GM12875 (cell line): ENCODE results near the gene HS6ST2.
"Not testable (repeated sequence)": the region's sequence is repeated elsewhere in the genome, so short reads cannot be mapped to it uniquely, and the experiment has no call there.

Source experiments
- H3K4me3 ChIP-seq: one replicate; pipeline ENCODE4 v1.5.1; 2011; ENCODE audit warnings: low read depth, low read length, control low read depth
- TF ChIP-seq, protein P1 (sequence below): IDR thresholded peaks from 2 replicates; pipeline ENCODE4 v1.5.1; 2011; ENCODE audit warnings: low read depth, mild to moderate bottlenecking, control low read depth, inconsistent platforms, low read length, moderate library complexity, borderline replicate concordance; ENCODE audit not compliant: insufficient read depth

The HS6ST2 gene

GRCh38 chrX:132984058-132984650 is 25.7 kb upstream of the HS6ST2 start:
- H3K4me3 ChIP-seq, result no peak overlapping the region

GRCh38 chrX:132983496-132983895 is 25.1 kb upstream of the HS6ST2 start:
- TF ChIP-seq, protein P1, sequence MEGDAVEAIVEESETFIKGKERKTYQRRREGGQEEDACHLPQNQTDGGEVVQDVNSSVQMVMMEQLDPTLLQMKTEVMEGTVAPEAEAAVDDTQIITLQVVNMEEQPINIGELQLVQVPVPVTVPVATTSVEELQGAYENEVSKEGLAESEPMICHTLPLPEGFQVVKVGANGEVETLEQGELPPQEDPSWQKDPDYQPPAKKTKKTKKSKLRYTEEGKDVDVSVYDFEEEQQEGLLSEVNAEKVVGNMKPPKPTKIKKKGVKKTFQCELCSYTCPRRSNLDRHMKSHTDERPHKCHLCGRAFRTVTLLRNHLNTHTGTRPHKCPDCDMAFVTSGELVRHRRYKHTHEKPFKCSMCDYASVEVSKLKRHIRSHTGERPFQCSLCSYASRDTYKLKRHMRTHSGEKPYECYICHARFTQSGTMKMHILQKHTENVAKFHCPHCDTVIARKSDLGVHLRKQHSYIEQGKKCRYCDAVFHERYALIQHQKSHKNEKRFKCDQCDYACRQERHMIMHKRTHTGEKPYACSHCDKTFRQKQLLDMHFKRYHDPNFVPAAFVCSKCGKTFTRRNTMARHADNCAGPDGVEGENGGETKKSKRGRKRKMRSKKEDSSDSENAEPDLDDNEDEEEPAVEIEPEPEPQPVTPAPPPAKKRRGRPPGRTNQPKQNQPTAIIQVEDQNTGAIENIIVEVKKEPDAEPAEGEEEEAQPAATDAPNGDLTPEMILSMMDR, result no peak
- no peak overlapping the region for H3K4me3 ChIP-seq

More at GRCh38 chrX:132984058-132984650, 25.7 kb upstream of the HS6ST2 start:
- TF ChIP-seq, protein P1, result no peak

- not testable (repeated sequence) for H3K4me3 ChIP-seq
Measured at GRCh38 chrX:132980035-132980434, 21.6 kb upstream of the HS6ST2 start.

DNA sequence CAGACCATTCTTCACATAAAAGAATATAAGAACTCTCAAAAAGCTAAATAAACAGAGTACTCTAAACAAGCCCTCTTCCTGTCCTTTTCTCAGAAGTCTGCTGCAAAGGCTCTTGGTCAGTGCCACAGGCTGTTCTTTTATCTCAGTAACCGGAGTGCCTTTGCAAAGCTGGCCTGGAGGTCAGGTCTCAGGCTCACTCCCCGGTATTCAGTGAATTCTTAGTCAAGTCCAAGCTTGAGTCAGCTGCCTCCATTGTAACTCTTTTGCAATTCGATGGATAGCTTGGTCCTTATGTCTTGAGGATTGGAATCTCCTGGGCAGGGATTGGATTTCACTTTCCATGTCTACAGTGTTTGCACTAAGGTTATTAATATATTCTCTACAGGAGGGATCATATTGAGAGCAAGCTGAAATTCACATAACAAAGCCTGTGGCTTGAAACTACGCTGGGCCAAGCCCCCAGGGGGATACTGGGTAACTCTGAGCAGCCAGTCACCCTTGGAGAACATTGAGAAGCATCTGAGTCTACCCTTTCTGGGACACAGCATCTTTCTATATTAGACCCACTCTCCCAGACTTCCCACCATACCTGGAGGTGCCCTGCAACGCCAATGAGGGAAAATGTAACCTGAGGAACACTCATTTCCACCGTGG is 10.0 kb upstream of the HS6ST2 start:
- TF ChIP-seq, protein P1, result no peak
- H3K4me3 ChIP-seq, result no peak overlapping the region

DNA sequence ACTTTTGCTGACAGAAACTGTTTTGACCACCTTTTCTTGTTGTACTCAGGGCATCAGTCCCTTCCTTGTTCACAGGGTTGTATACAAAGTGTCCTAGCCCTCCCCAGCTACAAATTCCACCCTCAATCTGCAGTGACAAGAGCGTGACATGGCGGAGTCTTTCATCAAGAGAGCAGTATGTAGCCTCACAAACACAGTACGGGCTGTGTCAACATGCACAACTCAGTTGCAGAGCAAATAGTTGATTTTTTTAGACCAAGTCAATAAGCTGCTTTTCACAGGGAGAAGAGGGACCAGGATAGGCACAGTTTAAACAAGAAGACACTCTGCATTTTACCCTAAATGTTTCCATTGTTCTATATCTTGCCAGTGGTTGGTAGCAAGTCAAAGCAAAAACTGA is 8.6 kb upstream of the HS6ST2 start:
- TF ChIP-seq, protein P1, result no peak
- H3K4me3 ChIP-seq, result no peak overlapping the region

- H3K4me3 ChIP-seq, result no peak overlapping the region
- TF ChIP-seq, protein P1, result no peak
Measured at GRCh38 chrX:132965461-132965860, 7.0 kb upstream of the HS6ST2 start.

GRCh38 chrX:132961511-132961910 is 3.1 kb upstream of the HS6ST2 start:
- TF ChIP-seq, protein P1, result no peak
- no peak overlapping the region for H3K4me3 ChIP-seq
